Adipose tissue (tissue), 3 donors: ENCODE results near the gene MARCO. TPM values are rescaled to one million over a fixed set of nuclear protein-coding genes. Genes with fewer than 3 reads are reported as not detected.

ENCODE experiments used
- H3K27ac ChIP-seq: one replicate; pipeline ENCODE4 v1.5.1; 2013; ENCODE audit warnings: low read depth, low read length
- WGBS, 3 donors: extraction: QIAGEN DNeasy Blood & Tissue Kit; methylation state at CpG; one replicate each; pipeline ENCODE4 v1.1.7; 2013; 5-methylcytosine and 5-hydroxymethylcytosine counted together
- polyA plus RNA-seq, 3 donors: library from polyadenylated mRNA; stranded (reverse); fragments of 200-250 nt; gene quantifications; one replicate each; pipeline ENCODE4 v1.2.3, GENCODE V29; 2013
- donor health status: healthy with polysubstance abuse.
- donor health status: Bipolar disorder and iron deficiency.
- donor health status: healthy.

MARCO gene
- polyA plus RNA-seq, result 10 to 100 TPM; 10.1 to 57.9 (median 26.5) TPM

GRCh38 chr2:118942031-118942430 lies at the start of gene MARCO:
MARCO (plus strand) TSS chr2:118942194; CDS start chr2:118942301, 107 bp downstream.
- H3K27ac ChIP-seq, result no peak within 1 kb of the TSS
- WGBS, 3 donors, result 50 to 80% (median 53%) methylated on average over 7 of the region's 7 CpGs

- no peak overlapping the region for H3K27ac ChIP-seq
- 58 to 89% (median 89%) methylated on average over 3 of the region's 3 CpGs for WGBS, 3 donors
These were observed 48.9 kb upstream of the MARCO start for GRCh38 chr2:118893100-118893499.

GRCh38 chr2:118902266-118903028 lies 39.5 kb upstream of the MARCO start:
- WGBS, 3 donors, result 50 to 71% (median 61%) methylated on average over 11 of the region's 11 CpGs
- no peak overlapping the region for H3K27ac ChIP-seq

GRCh38 chr2:118903029-118903351 lies 39.0 kb upstream of the MARCO start:
- WGBS, 3 donors, result 55 to 65% (median 64%) methylated on average over 2 of the region's 2 CpGs
- H3K27ac ChIP-seq, result no peak overlapping the region

GRCh38 chr2:118903551-118904479 lies 38.2 kb upstream of the MARCO start:
- WGBS, 3 donors, result 46 to 66% (median 60%) methylated on average over 11 of the region's 11 CpGs

GRCh38 chr2:118905206-118905605 lies 36.8 kb upstream of the MARCO start:
- 91 to 96% (median 96%) methylated on average over 3 of the region's 3 CpGs for WGBS, 3 donors
- no peak overlapping the region for H3K27ac ChIP-seq

More at GRCh38 chr2:118903551-118904479, 38.2 kb upstream of the MARCO start:
- H3K27ac ChIP-seq, result no peak overlapping the region

- no peak overlapping the region for H3K27ac ChIP-seq
- WGBS, 3 donors, result 78 to 83% (median 81%) methylated on average over 4 of the region's 4 CpGs
These were observed 35.8 kb upstream of the MARCO start for GRCh38 chr2:118906186-118906585.

- 22 to 54% (median 38%) methylated on average over 5 of the region's 5 CpGs for WGBS, 3 donors
- no peak overlapping the region for H3K27ac ChIP-seq
These were observed 34.2 kb upstream of the MARCO start for GRCh38 chr2:118907759-118908158.

- H3K27ac ChIP-seq, result no peak overlapping the region
- 72 to 88% (median 77%) methylated on average over 4 of the region's 4 CpGs for WGBS, 3 donors
These were observed 32.8 kb upstream of the MARCO start for GRCh38 chr2:118909191-118909590.

- H3K27ac ChIP-seq, result no peak overlapping the region
- WGBS, 3 donors, result 56 to 65% (median 64%) methylated on average over 5 of the region's 5 CpGs
These were observed 30.7 kb upstream of the MARCO start for GRCh38 chr2:118911166-118911856.

- no peak overlapping the region for H3K27ac ChIP-seq
- 77 to 90% (median 81%) methylated on average over 8 of the region's 8 CpGs for WGBS, 3 donors
These were observed 30.1 kb upstream of the MARCO start for GRCh38 chr2:118911936-118912335.

- no peak overlapping the region for H3K27ac ChIP-seq
- 44 to 62% (median 61%) methylated on average over 3 of the region's 3 CpGs for WGBS, 3 donors
These were observed 28.7 kb upstream of the MARCO start for GRCh38 chr2:118913131-118913802.

- 62 to 80% (median 78%) methylated on average over 3 of the region's 3 CpGs for WGBS, 3 donors
- no peak overlapping the region for H3K27ac ChIP-seq
These were observed 28.0 kb upstream of the MARCO start for GRCh38 chr2:118913803-118914645.

- WGBS, 3 donors, result 66 to 84% (median 81%) methylated on average over 9 of the region's 9 CpGs
- no peak overlapping the region for H3K27ac ChIP-seq
These were observed 27.1 kb upstream of the MARCO start for GRCh38 chr2:118914721-118915453.

GRCh38 chr2:118918017-118918416 lies 24.0 kb upstream of the MARCO start:
- no peak overlapping the region for H3K27ac ChIP-seq
- 55 to 75% (median 64%) methylated on average over 1 of the region's 1 CpG for WGBS, 3 donors

GRCh38 chr2:118921646-118922045 lies 20.3 kb upstream of the MARCO start:
- no peak overlapping the region for H3K27ac ChIP-seq
- 43 to 76% (median 55%) methylated on average over 7 of the region's 7 CpGs for WGBS, 3 donors

- 65 to 68% (median 67%) methylated on average over 2 of the region's 2 CpGs for WGBS, 3 donors
- H3K27ac ChIP-seq, result no peak overlapping the region
These were observed 19.7 kb upstream of the MARCO start for GRCh38 chr2:118922254-118922653.
